HG02870 (cell line): ENCODE results near the gene SYTL3.
"Not testable (repeated sequence)": the region's sequence is repeated elsewhere in the genome, so short reads cannot be mapped to it uniquely, and the experiment has no call there.

Experiments
- ATAC-seq: cut with Tn5 transposase; IDR thresholded peaks from one replicate; pipeline ENCODE4 v1.9.1; 2021; ENCODE audit warnings: mild to moderate bottlenecking, moderate library complexity; ENCODE audit not compliant: unreplicated experiment

SYTL3 gene

GRCh38 chr6:158785036-158785435 is 135.2 kb downstream of the SYTL3 start:
- ATAC-seq = no peak

GRCh38 chr6:158786645-158787304 is 136.9 kb downstream of the SYTL3 start:
- no peak for ATAC-seq

GRCh38 chr6:158787395-158787794 is 137.5 kb downstream of the SYTL3 start:
- ATAC-seq = no peak

GRCh38 chr6:158789115-158789917 is 139.5 kb downstream of the SYTL3 start:
- no peak for ATAC-seq

GRCh38 chr6:158791274-158791855 is 141.5 kb downstream of the SYTL3 start:
- ATAC-seq = no peak

- ATAC-seq = not testable (repeated sequence)
These were observed 142.7 kb downstream of the SYTL3 start for GRCh38 chr6:158792505-158792904.

GRCh38 chr6:158793432-158793831 is 143.6 kb downstream of the SYTL3 start:
- ATAC-seq = peak; percentile 67

- no peak for ATAC-seq
These were observed 145.7 kb downstream of the SYTL3 start for GRCh38 chr6:158795516-158795915.

- ATAC-seq = no peak
These were observed 146.5 kb downstream of the SYTL3 start for GRCh38 chr6:158796353-158796752.

- no peak for ATAC-seq
These were observed 147.8 kb downstream of the SYTL3 start for GRCh38 chr6:158797331-158798310.

- ATAC-seq = no peak
These were observed 148.5 kb downstream of the SYTL3 start for GRCh38 chr6:158798311-158798710.

- ATAC-seq = no peak
These were observed 149.4 kb downstream of the SYTL3 start for GRCh38 chr6:158799051-158799792.

- no peak for ATAC-seq
These were observed 151.9 kb downstream of the SYTL3 start for GRCh38 chr6:158801655-158802294.

- peak; percentile 55 for ATAC-seq
These were observed 153.9 kb downstream of the SYTL3 start for GRCh38 chr6:158803733-158804143.

- ATAC-seq = no peak
These were observed 154.4 kb downstream of the SYTL3 start for GRCh38 chr6:158804207-158804606.

- ATAC-seq = no peak
These were observed 156.0 kb downstream of the SYTL3 start for GRCh38 chr6:158805698-158806377.

- ATAC-seq = no peak
These were observed 157.9 kb downstream of the SYTL3 start for GRCh38 chr6:158807515-158808441.

- no peak for ATAC-seq
These were observed 158.6 kb downstream of the SYTL3 start for GRCh38 chr6:158808442-158808833.
